ENCODE results near the gene H3-3A. TPM values are rescaled to one million over a fixed set of nuclear protein-coding genes. Genes with fewer than 3 reads are reported as not detected.

The H3-3A gene
- total RNA-seq, 1 experiment from 2014 or later, result 568 TPM

- Mint-ChIP-seq H3K27me3 (ENCODE audit: unreplicated experiment) (no peaks in the 10 kb centered on the region), H3K4me3 (ENCODE audit: low read depth, unreplicated experiment) (peak overlapping the region; percentile 89), H3K4me1 (ENCODE audit: low read depth, unreplicated experiment) (peaks cover 39% of the 10 kb centered on the region), H3K27ac (ENCODE audit: unreplicated experiment) (peak overlapping the region; percentile 94), H3K9me3 (ENCODE audit: low read depth, unreplicated experiment) (no peaks in the 10 kb centered on the region), H3K36me3 (ENCODE audit: insufficient read depth, unreplicated experiment) (peaks cover 78% of the 10 kb centered on the region)
- CTCF ChIA-PET, result interaction anchor here (0.7 to 1.9 kb wide), 4 partner anchors 38 to 68 kb away, joined by 4 to 6 read pairs (median 4); partner anchors contain the start of gene SDE2
- TF ChIP-seq, protein P1, sequence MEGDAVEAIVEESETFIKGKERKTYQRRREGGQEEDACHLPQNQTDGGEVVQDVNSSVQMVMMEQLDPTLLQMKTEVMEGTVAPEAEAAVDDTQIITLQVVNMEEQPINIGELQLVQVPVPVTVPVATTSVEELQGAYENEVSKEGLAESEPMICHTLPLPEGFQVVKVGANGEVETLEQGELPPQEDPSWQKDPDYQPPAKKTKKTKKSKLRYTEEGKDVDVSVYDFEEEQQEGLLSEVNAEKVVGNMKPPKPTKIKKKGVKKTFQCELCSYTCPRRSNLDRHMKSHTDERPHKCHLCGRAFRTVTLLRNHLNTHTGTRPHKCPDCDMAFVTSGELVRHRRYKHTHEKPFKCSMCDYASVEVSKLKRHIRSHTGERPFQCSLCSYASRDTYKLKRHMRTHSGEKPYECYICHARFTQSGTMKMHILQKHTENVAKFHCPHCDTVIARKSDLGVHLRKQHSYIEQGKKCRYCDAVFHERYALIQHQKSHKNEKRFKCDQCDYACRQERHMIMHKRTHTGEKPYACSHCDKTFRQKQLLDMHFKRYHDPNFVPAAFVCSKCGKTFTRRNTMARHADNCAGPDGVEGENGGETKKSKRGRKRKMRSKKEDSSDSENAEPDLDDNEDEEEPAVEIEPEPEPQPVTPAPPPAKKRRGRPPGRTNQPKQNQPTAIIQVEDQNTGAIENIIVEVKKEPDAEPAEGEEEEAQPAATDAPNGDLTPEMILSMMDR (IDR thresholded peaks at IDR 0.05; ENCODE audit: unreplicated experiment), result no peak
- intact Hi-C loops (cut with micrococcal nuclease; ENCODE audit: unreplicated experiment), result loop anchor here (10.0 kb wide), 2 partner anchors 121 to 189 kb away; partner anchors contain the start of gene ACBD3
- BruUV-seq (replicated peaks), result TSS peak; percentile 41
- DNase-seq, result peak; percentile 30
Measured at GRCh38 chr1:226063224-226063976, 884 bp downstream of the H3-3A start.

- no peaks in the 10 kb centered on the region for H3K9me3 Mint-ChIP-seq (ENCODE audit: low read depth, unreplicated experiment)
- H3K4me3 Mint-ChIP-seq (ENCODE audit: low read depth, unreplicated experiment), result peak overlapping the region; percentile 89
- DNase-seq, result peak; percentile 38
- intact Hi-C loops (cut with micrococcal nuclease; ENCODE audit: unreplicated experiment), result loop anchor here (2.0 to 10.0 kb wide), 4 partner anchors 59 to 189 kb away; partner anchors contain the start of genes ACBD3 and SDE2
- no peaks in the 10 kb centered on the region for H3K27me3 Mint-ChIP-seq (ENCODE audit: unreplicated experiment)
- no TSS peak for BruUV-seq (replicated peaks)
- CTCF ChIA-PET, result interaction anchor here (0.6 to 1.9 kb wide), 27 partner anchors 9 to 269 kb away, joined by 3 to 42 read pairs (median 5); partner anchors contain the start of genes ACBD3, PYCR2 and SDE2
- H3K36me3 Mint-ChIP-seq (ENCODE audit: insufficient read depth, unreplicated experiment), result peaks cover 84% of the 10 kb centered on the region
- TF ChIP-seq, protein P1 (IDR thresholded peaks at IDR 0.05; ENCODE audit: unreplicated experiment), result peak; percentile 62
- peaks cover 39% of the 10 kb centered on the region for H3K4me1 Mint-ChIP-seq (ENCODE audit: low read depth, unreplicated experiment)
- H3K27ac Mint-ChIP-seq (ENCODE audit: unreplicated experiment), result peak overlapping the region; percentile 94
Measured at GRCh38 chr1:226063977-226064815, 1.7 kb downstream of the H3-3A start.

DNA sequence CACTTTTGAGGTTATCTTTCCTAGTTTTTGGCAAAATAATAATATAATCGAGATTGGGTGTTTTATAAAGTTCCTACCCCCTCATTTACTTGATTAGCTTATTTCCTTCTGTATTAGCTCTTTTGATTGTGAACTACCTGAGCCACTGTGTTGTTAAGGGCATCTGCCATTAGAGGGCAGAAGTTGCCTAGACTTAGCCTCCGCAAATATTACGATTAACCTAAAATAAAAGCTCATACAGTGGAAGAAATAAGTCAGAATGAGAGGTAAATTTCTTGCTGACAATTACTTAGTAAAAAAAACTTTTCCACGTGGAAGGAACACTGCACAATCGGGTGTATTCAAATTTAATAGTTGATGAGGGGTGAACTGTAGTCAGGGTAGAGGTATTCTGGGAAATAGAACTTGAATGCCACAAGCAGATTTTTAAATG lies 2.3 kb downstream of the H3-3A start:
- peak overlapping the region; percentile 94 for H3K27ac Mint-ChIP-seq (ENCODE audit: unreplicated experiment)
- H3K4me1 Mint-ChIP-seq (ENCODE audit: low read depth, unreplicated experiment), result peaks cover 43% of the 10 kb centered on the region
- CTCF ChIA-PET, result interaction anchor here (0.6 to 1.6 kb wide), 27 partner anchors 8 to 1375 kb away, joined by 3 to 42 read pairs (median 5); partner anchors contain the start of genes ACBD3, PYCR2 and SDE2
- peak overlapping the region; percentile 89 for H3K4me3 Mint-ChIP-seq (ENCODE audit: low read depth, unreplicated experiment)
- BruUV-seq (replicated peaks), result no TSS peak
- no peaks in the 10 kb centered on the region for H3K27me3 Mint-ChIP-seq (ENCODE audit: unreplicated experiment)
- intact Hi-C loops (cut with micrococcal nuclease; ENCODE audit: unreplicated experiment), result loop anchor here (2.0 to 10.0 kb wide), 5 partner anchors 37 to 190 kb away; partner anchors contain the start of genes ACBD3 and SDE2
- H3K9me3 Mint-ChIP-seq (ENCODE audit: low read depth, unreplicated experiment), result no peaks in the 10 kb centered on the region
- peaks cover 90% of the 10 kb centered on the region for H3K36me3 Mint-ChIP-seq (ENCODE audit: insufficient read depth, unreplicated experiment)
- DNase-seq, result peak; percentile 54
- TF ChIP-seq, protein P1 (IDR thresholded peaks at IDR 0.05; ENCODE audit: unreplicated experiment), result peak; percentile 27

DNA sequence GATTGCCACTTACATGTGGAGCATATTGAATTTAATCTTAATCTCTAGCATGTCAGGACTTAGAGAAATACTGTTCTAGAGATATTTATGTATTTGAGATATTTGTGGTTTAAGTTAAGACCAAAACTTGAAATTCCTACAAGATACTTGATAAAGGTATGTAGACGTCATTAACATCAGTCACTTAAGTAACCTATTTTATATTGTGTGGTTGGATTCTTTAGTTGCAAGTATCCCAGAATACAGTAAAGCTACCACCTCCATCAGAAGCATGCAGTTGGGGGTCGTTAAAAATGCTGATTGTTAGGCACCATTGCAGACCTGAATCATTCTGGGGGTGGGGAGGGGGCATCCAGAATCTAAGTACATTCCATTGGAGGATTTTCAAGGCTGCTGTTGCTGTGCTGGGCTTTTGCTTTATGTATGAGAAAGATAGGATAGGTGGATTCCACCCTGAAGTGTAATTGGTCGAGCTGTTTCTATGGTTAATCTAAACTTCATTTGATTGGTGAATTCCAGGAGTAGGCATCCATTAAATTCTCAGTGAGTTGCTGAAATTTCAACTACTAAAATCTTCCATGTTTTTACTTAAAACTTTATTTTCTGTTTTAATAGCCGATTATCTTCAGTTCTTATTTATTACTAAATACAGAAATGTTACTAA lies 4.0 kb downstream of the H3-3A start:
- H3K4me1 Mint-ChIP-seq (ENCODE audit: low read depth, unreplicated experiment), result peaks cover 40% of the 10 kb centered on the region
- H3K9me3 Mint-ChIP-seq (ENCODE audit: low read depth, unreplicated experiment), result no peaks in the 10 kb centered on the region
- intact Hi-C loops (cut with micrococcal nuclease; ENCODE audit: unreplicated experiment), result loop anchor here (5.0 to 10.0 kb wide), 3 partner anchors 36 to 192 kb away; partner anchors contain the start of gene ACBD3
- DNase-seq, result no peak
- H3K27ac Mint-ChIP-seq (ENCODE audit: unreplicated experiment), result no peak overlapping the region
- CTCF ChIA-PET, result no interaction called here
- no TSS peak for BruUV-seq (replicated peaks)
- H3K36me3 Mint-ChIP-seq (ENCODE audit: insufficient read depth, unreplicated experiment), result peaks cover 95% of the 10 kb centered on the region
- TF ChIP-seq, protein P1 (IDR thresholded peaks at IDR 0.05; ENCODE audit: unreplicated experiment), result no peak
- H3K27me3 Mint-ChIP-seq (ENCODE audit: unreplicated experiment), result no peaks in the 10 kb centered on the region
- peak overlapping the region; percentile 1 for H3K4me3 Mint-ChIP-seq (ENCODE audit: low read depth, unreplicated experiment)

Measured in Calu3 (cell line).